ENCODE data around the gene BAG3.

- TF ChIP-seq POLR2AphosphoS5 (IDR thresholded peaks at IDR 0.05; ENCODE audit: low read depth, low read length): no peak
- TF ChIP-seq POLR2A (IDR thresholded peaks at IDR 0.05; ENCODE audit: low read depth, low read length): no peak
- TF ChIP-seq TAF1 (IDR thresholded peaks at IDR 0.05; ENCODE audit: borderline replicate concordance, low read depth, low read length): no peak
These were observed 43.4 kb downstream of the BAG3 start for GRCh38 chr10:119694608-119695007.

All from GM12892 (cell line).